Activated CD4-positive, alpha-beta T cell treated with anti-CD3 and anti-CD28 coated beads, Interleukin-2, amount 50 U/mL, for 4 hours (primary cell): ENCODE data around the gene CCDC138.

ENCODE experiments used
- DNase-seq, 2 experiments: peaks; one replicate each; pipeline ENCODE4 v3.0.0-alpha.2; 2020

The CCDC138 gene

GRCh38 chr2:108896741-108897140 is 110.2 kb downstream of the CCDC138 start:
- no peak for DNase-seq

GRCh38 chr2:108898315-108899082 is 111.9 kb downstream of the CCDC138 start:
- no peak for DNase-seq

GRCh38 chr2:108904680-108905079 is 118.1 kb downstream of the CCDC138 start:
- DNase-seq, result no peak

GRCh38 chr2:108905176-108905575 is 118.6 kb downstream of the CCDC138 start:
- DNase-seq, result no peak

- DNase-seq, result no peak
Measured at GRCh38 chr2:108905906-108906305, 119.3 kb downstream of the CCDC138 start.

- no peak for DNase-seq
Measured at GRCh38 chr2:108906403-108907077, 120.0 kb downstream of the CCDC138 start.

GRCh38 chr2:108907822-108908712 is 121.5 kb downstream of the CCDC138 start:
- no peak for DNase-seq

- no peak for DNase-seq
Measured at GRCh38 chr2:108908713-108909070, 122.1 kb downstream of the CCDC138 start.

- DNase-seq, result no peak
Measured at GRCh38 chr2:108909275-108909823, 122.8 kb downstream of the CCDC138 start.

- no peak for DNase-seq
Measured at GRCh38 chr2:108910011-108910431, 123.5 kb downstream of the CCDC138 start.

GRCh38 chr2:108910541-108911396 is 124.2 kb downstream of the CCDC138 start:
- DNase-seq, result no peak

GRCh38 chr2:108911401-108911800 is 124.8 kb downstream of the CCDC138 start:
- DNase-seq, result no peak

GRCh38 chr2:108911807-108912628 is 125.4 kb downstream of the CCDC138 start:
- no peak for DNase-seq

GRCh38 chr2:108912629-108912902 is 126.0 kb downstream of the CCDC138 start:
- DNase-seq, result no peak

- DNase-seq, result no peak
Measured at GRCh38 chr2:108916122-108916795, 129.7 kb downstream of the CCDC138 start.

GRCh38 chr2:108916796-108917421 is 130.3 kb downstream of the CCDC138 start:
- no peak for DNase-seq

- no peak for DNase-seq
Measured at GRCh38 chr2:108917526-108917925, 131.0 kb downstream of the CCDC138 start.

GRCh38 chr2:108918156-108918874 is 131.7 kb downstream of the CCDC138 start:
- DNase-seq, result no peak

GRCh38 chr2:108918941-108919341 is 132.4 kb downstream of the CCDC138 start:
- DNase-seq, result no peak
